Measurements from ENCODE around the gene CTBP2. TPM values are rescaled to one million over a fixed set of nuclear protein-coding genes. Genes with fewer than 3 reads are reported as not detected.

CTBP2 gene
- total RNA-seq, 3 donors from 2014 or later: 53.1 to 91.2 (median 65.9) TPM

DNA sequence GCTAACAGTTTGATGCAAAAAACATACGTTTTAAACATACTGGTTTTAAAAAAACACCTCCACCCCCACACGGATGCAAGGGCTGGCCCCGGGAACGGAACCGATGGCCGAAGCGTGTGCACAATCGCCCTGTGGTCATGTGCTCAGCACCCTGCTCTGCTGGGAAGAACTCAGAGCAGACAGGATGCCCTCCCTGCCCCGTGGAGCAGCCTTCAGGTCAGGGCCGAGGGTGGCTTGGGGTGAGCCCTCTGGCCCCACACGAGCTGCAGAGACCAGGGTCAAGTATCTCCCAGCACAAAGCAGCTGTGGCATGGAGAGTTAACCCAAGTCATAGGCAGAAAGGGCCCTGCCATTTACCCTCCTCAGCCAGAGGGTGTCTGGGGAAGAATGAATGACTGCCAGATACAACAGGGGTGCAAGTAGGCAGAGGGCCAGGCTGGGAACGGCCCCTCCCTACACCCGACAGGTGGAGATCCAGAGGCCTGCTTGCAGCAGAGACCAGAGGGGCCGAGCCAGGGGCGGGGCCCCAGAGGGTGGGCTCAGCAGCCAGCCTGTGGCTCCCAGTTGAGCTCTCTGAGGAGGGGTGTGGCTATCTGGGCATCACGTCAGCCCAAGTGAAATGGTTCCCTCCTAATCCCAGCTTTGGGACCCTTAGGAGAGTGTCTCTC is 161.6 kb downstream of the CTBP2 start:
- intact Hi-C loops (cut with DNase I; ENCODE audit: low total_unique reads): no loop called here
- Histone ChIP-seq H3K27ac (peak overlapping the region; percentile 74 to 85), H3K27me3 (no peaks in the 10 kb centered on the region), H3K9me3 (no peaks in the 10 kb centered on the region), H3K4me1 (peaks cover 9 to 32% of the 10 kb centered on the region in 2 donors), H3K4me3 (no peak overlapping the region), H3K36me3 (no peaks in the 10 kb centered on the region)
- peak in 1 of 2 donors; percentile 17 for DNase-seq (ENCODE audit: low spot score in 2 of 2)
- no peak for TF ChIP-seq POLR2A (IDR thresholded peaks at IDR 0.05)
- TF ChIP-seq, protein P1, sequence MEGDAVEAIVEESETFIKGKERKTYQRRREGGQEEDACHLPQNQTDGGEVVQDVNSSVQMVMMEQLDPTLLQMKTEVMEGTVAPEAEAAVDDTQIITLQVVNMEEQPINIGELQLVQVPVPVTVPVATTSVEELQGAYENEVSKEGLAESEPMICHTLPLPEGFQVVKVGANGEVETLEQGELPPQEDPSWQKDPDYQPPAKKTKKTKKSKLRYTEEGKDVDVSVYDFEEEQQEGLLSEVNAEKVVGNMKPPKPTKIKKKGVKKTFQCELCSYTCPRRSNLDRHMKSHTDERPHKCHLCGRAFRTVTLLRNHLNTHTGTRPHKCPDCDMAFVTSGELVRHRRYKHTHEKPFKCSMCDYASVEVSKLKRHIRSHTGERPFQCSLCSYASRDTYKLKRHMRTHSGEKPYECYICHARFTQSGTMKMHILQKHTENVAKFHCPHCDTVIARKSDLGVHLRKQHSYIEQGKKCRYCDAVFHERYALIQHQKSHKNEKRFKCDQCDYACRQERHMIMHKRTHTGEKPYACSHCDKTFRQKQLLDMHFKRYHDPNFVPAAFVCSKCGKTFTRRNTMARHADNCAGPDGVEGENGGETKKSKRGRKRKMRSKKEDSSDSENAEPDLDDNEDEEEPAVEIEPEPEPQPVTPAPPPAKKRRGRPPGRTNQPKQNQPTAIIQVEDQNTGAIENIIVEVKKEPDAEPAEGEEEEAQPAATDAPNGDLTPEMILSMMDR (IDR thresholded peaks at IDR 0.05): no peak
- TF ChIP-seq POLR2AphosphoS5 (IDR thresholded peaks at IDR 0.05): no peak

GRCh38 chr10:124997771-124998623 is 162.4 kb downstream of the CTBP2 start:
- DNase-seq (ENCODE audit: low spot score in 2 of 2): peak in 1 of 2 donors; percentile 20
- Histone ChIP-seq H3K36me3 (no peaks in the 10 kb centered on the region), H3K4me1 (peaks cover 9 to 32% of the 10 kb centered on the region in 2 donors), H3K9me3 (no peaks in the 10 kb centered on the region), H3K4me3 (no peak overlapping the region), H3K27ac (peak overlapping the region; percentile 74 to 85), H3K27me3 (no peaks in the 10 kb centered on the region)
- TF ChIP-seq POLR2AphosphoS5 (IDR thresholded peaks at IDR 0.05): no peak
- TF ChIP-seq, protein P1 (IDR thresholded peaks at IDR 0.05): no peak
- TF ChIP-seq POLR2A (IDR thresholded peaks at IDR 0.05): no peak
- intact Hi-C loops (cut with DNase I; ENCODE audit: low total_unique reads): no loop called here

- H3K27ac ChIP-seq: no peak overlapping the region
- H3K36me3 ChIP-seq: no peaks in the 10 kb centered on the region
- no peaks in the 10 kb centered on the region for H3K9me3 ChIP-seq
- TF ChIP-seq POLR2AphosphoS5 (IDR thresholded peaks at IDR 0.05) (no peak), POLR2A (IDR thresholded peaks at IDR 0.05) (no peak)
- TF ChIP-seq, protein P1 (IDR thresholded peaks at IDR 0.05): no peak
- no peak overlapping the region for H3K4me3 ChIP-seq
- peaks cover 9 to 29% of the 10 kb centered on the region in 2 donors for H3K4me1 ChIP-seq
- no peak for DNase-seq (ENCODE audit: low spot score in 2 of 2)
- no peaks in the 10 kb centered on the region for H3K27me3 ChIP-seq
- intact Hi-C loops (cut with DNase I; ENCODE audit: low total_unique reads): no loop called here
Observed at GRCh38 chr10:124997306-124997705, 163.1 kb downstream of the CTBP2 start.

- no peaks in the 10 kb centered on the region for H3K9me3 ChIP-seq
- no peak overlapping the region for H3K4me3 ChIP-seq
- H3K4me1 ChIP-seq: peaks cover 9 to 26% of the 10 kb centered on the region in 2 donors
- H3K27me3 ChIP-seq: no peaks in the 10 kb centered on the region
- TF ChIP-seq, protein P1 (IDR thresholded peaks at IDR 0.05): no peak
- TF ChIP-seq POLR2A (IDR thresholded peaks at IDR 0.05): no peak
- TF ChIP-seq POLR2AphosphoS5 (IDR thresholded peaks at IDR 0.05): no peak
- intact Hi-C loops (cut with DNase I; ENCODE audit: low total_unique reads): no loop called here
- no peak overlapping the region for H3K27ac ChIP-seq
- DNase-seq (ENCODE audit: low spot score in 2 of 2): no peak
- H3K36me3 ChIP-seq: no peaks in the 10 kb centered on the region
Observed at GRCh38 chr10:124996854-124997215, 163.5 kb downstream of the CTBP2 start.

All from breast epithelium (tissue), 4 donors.